Activated naive CD8-positive, alpha-beta T cell treated with anti-CD3 and anti-CD28 coated beads for 36 hours (primary cell): ENCODE data around the gene ABCA13. TPM values are rescaled to one million over a fixed set of nuclear protein-coding genes. Genes with fewer than 3 reads are reported as not detected.

Experiments
- DNase-seq: peaks from one replicate; pipeline ENCODE4 v3.0.0; 2021
- H3K27ac Mint-ChIP-seq: one replicate; pipeline ENCODE4 v1.8.0; 2022; ENCODE audit warnings: mild to moderate bottlenecking, moderate library complexity, mixed read lengths
- H3K27me3 Mint-ChIP-seq: one replicate; pipeline ENCODE4 v1.8.0; 2022; ENCODE audit warnings: mild to moderate bottlenecking, mixed read lengths
- H3K36me3 Mint-ChIP-seq: one replicate; pipeline ENCODE4 v1.8.0; 2021; ENCODE audit warnings: mild to moderate bottlenecking, mixed read lengths
- H3K4me1 Mint-ChIP-seq: one replicate; pipeline ENCODE4 v1.8.0; 2021; ENCODE audit warnings: mixed read lengths
- H3K4me3 Mint-ChIP-seq: one replicate; pipeline ENCODE4 v1.8.0; 2022; ENCODE audit warnings: mild to moderate bottlenecking, moderate library complexity, mixed read lengths
- H3K9me3 Mint-ChIP-seq: one replicate; pipeline ENCODE4 v1.8.0; 2022; ENCODE audit warnings: mixed read lengths
- total RNA-seq, 2 experiments: library from RNA; stranded (reverse); gene quantifications; one replicate each; pipeline ENCODE4 v1.2.3, GENCODE V29; 2021

Gene ABCA13
- total RNA-seq, 2 experiments from 2014 or later, result 0.04 TPM

DNA sequence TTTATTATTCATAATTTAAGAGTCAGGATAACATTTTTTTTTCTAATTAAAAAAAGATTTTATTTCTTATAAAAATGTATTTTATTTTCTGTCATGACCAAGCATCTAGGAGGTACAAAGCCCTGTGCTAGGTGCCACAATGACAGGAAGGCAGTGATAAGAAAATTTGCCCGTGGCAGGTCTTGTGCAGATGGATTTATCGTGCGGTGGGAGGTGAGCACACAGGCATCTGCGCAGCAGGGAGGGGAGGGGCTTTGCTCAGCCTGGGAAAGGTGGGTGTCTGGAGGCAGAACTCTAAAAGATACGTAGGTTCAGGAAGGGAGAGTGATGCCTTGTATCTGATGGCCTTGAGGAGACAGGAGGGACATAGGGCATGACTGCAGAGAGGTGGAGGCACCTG, 115.6 kb downstream of the ABCA13 start:
- Mint-ChIP-seq H3K27me3 (peaks cover 11% of the 10 kb centered on the region), H3K36me3 (no peaks in the 10 kb centered on the region), H3K27ac (no peak overlapping the region), H3K9me3 (no peaks in the 10 kb centered on the region), H3K4me1 (no peaks in the 10 kb centered on the region), H3K4me3 (no peak overlapping the region)
- DNase-seq, result no peak

DNA sequence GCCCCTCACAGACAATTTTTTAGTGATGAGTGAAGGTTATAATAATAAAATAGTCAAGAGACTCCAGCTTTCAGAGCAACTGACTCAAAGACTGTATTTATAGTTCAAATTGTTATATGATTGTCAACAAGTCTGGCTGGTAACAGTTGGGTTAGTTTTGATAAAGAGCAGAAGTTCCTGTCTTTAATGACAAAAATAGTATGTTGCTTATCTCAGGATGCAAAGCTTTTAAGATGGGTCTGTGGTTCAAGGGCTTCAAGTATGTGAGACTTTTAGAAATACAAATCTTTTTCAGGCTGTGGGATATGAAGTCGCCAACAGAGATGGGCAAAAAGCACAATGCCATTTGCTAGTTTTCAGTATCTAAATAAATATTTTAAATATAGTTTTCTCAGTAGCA, 118.4 kb downstream of the ABCA13 start:
- Mint-ChIP-seq H3K4me3 (no peak overlapping the region), H3K36me3 (no peaks in the 10 kb centered on the region), H3K4me1 (no peaks in the 10 kb centered on the region), H3K27ac (no peak overlapping the region), H3K27me3 (peaks cover 11% of the 10 kb centered on the region), H3K9me3 (no peaks in the 10 kb centered on the region)
- no peak for DNase-seq

DNA sequence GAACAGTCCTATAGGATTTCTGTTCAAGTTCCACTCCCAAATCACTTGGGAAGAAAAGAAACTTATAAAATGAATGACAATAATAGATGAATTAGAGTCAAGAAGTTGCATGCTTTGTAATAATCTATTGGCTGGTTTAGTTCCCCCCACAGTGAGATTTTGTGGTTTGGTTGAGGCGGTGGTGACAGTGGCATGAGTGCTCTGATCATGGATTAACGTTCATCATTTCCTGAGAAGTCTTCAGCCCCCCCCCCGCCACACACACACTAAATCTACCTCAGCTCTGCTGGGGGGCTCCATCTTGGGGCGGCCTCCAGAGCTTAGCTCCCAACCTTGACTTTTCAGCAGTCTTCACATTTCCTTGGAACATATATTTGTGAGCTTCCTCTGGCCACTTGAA, 121.7 kb downstream of the ABCA13 start:
- H3K27ac Mint-ChIP-seq, result no peak overlapping the region
- no peaks in the 10 kb centered on the region for H3K27me3 Mint-ChIP-seq
- H3K4me1 Mint-ChIP-seq, result no peaks in the 10 kb centered on the region
- H3K36me3 Mint-ChIP-seq, result no peaks in the 10 kb centered on the region
- DNase-seq, result no peak
- H3K9me3 Mint-ChIP-seq, result no peaks in the 10 kb centered on the region
- no peak overlapping the region for H3K4me3 Mint-ChIP-seq

DNA sequence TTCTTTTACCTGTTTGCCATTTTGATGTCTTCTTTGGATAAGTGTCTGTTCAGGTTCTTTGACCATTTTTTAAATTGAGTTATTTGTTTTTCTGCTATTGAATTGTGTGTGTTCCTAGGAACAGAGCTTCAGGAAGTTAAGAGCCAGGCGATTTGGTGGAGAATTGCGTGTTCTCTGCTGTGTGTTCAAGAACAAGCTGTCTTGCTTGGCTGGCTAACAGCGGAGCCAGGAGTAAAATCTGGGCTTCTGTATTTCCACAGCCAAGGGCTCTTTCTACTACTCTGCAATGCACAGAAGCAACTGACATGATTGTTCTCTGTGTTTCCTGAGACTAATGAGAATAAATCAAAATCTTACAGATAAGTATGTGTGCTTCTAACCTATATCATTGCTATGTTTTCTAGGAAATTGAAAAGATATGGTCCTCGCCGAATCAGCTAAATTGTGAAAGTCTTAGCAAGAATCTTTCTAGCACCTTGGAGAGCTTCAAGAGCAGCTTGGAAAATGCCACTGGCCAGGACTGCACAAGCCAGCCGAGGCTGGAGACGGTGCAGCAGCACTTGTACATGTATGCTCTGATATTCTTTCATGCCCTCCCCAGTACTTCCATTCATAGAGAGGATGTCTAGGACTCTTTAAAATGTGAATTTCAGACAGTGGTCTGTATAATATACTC, 124.2 kb downstream of the ABCA13 start:
- Mint-ChIP-seq H3K36me3 (no peaks in the 10 kb centered on the region), H3K9me3 (no peaks in the 10 kb centered on the region), H3K27me3 (no peaks in the 10 kb centered on the region), H3K27ac (no peak overlapping the region), H3K4me1 (peaks cover 4% of the 10 kb centered on the region), H3K4me3 (no peak overlapping the region)
- no peak for DNase-seq

DNA sequence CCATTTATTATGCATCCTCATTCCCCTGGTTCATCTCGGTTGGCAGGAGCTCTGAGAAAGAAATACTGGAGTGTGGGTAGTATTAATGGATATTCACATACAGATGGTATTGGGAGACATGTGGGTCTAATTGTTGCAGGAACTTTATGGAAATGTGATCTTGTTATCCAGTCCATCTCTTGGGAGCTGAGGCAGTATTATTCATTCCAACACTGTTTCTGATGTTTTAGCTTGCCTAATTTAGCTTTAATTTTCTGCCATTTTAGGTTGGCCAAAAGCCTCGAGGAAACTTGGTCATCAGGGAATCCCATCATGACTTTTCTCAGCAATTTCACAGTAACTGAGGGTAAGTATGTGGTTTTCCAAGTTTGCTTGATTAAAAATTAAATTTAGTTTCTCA, 125.7 kb downstream of the ABCA13 start:
- no peak overlapping the region for H3K4me3 Mint-ChIP-seq
- DNase-seq, result no peak
- H3K27ac Mint-ChIP-seq, result no peak overlapping the region
- no peaks in the 10 kb centered on the region for H3K36me3 Mint-ChIP-seq
- H3K27me3 Mint-ChIP-seq, result no peaks in the 10 kb centered on the region
- H3K9me3 Mint-ChIP-seq, result no peaks in the 10 kb centered on the region
- peaks cover 4% of the 10 kb centered on the region for H3K4me1 Mint-ChIP-seq

DNA sequence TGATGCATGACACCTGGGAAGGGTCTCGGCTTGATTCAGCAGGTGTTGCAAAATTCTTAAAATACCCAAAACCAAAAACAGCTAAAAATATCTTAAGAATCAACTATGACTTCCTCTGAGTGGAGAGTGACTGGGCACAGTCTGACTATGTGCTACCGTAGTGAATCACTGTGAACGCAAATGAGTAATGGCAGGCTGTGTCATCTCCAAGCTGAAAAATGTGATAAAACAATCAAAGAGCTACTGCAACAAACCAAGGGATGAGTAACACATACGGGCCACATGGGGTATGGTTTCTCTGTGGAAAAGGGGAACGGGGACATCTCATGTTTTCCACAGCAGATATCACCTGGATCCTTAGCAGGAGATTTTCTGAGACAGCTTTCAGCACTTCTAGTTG, 127.5 kb downstream of the ABCA13 start:
- no peak overlapping the region for H3K27ac Mint-ChIP-seq
- no peaks in the 10 kb centered on the region for H3K36me3 Mint-ChIP-seq
- no peaks in the 10 kb centered on the region for H3K27me3 Mint-ChIP-seq
- DNase-seq, result no peak
- peaks cover 4% of the 10 kb centered on the region for H3K4me1 Mint-ChIP-seq
- H3K4me3 Mint-ChIP-seq, result no peak overlapping the region
- peaks cover 1% of the 10 kb centered on the region for H3K9me3 Mint-ChIP-seq

DNA sequence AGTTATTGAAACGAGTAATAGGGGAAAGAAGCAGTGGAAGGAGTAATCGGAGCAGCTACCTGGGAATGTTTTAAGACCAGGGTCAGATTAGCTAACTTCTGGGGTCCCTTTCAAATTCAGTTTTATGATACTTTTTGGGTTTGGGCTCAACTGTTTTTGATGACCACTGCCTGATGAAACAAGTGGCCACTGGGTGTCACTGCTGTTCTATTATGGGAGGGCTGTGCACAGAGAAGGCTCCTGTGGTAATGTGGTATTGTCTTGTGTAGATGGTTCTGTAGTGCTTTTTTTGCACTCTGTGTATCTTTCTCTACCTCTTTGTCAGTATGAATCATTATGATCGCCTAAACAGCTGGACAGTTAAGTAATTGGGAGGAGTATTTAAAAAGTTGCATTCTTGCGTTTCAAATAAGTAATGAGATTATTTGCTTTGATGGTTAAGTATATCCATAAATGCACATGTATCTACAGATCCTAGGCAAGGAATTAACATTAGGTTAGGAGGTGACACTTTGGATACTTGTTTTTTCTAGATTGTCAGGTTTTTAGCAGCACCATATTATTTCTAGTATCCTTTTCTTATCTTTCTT, 128.4 kb downstream of the ABCA13 start:
- peaks cover 4% of the 10 kb centered on the region for H3K4me1 Mint-ChIP-seq
- H3K27me3 Mint-ChIP-seq, result no peaks in the 10 kb centered on the region
- H3K9me3 Mint-ChIP-seq, result peaks cover 1% of the 10 kb centered on the region
- no peak overlapping the region for H3K27ac Mint-ChIP-seq
- H3K4me3 Mint-ChIP-seq, result no peak overlapping the region
- H3K36me3 Mint-ChIP-seq, result no peaks in the 10 kb centered on the region
- DNase-seq, result peak; percentile 33

DNA sequence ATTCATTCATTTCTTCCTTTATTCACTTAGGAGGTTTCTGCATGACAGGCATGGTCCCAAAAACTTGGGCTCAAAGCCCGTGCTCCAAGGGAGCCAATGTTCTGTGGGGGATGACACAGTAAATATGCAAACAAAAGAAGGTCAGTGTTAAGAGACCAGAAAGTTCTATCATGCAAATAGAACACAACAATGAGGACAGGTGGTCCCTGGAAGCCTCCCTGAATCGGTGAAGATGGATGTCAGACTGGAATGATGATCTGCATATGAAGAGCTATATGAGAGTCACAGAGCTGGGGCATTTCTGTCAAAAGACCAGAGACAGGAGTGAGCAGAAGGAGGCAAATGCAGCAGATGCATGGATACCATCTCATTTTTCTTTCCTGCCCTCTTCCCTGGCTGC, 129.0 kb downstream of the ABCA13 start:
- peaks cover 4% of the 10 kb centered on the region for H3K4me1 Mint-ChIP-seq
- no peaks in the 10 kb centered on the region for H3K36me3 Mint-ChIP-seq
- H3K27me3 Mint-ChIP-seq, result no peaks in the 10 kb centered on the region
- no peak overlapping the region for H3K4me3 Mint-ChIP-seq
- no peak overlapping the region for H3K27ac Mint-ChIP-seq
- DNase-seq, result no peak
- peaks cover 1% of the 10 kb centered on the region for H3K9me3 Mint-ChIP-seq

DNA sequence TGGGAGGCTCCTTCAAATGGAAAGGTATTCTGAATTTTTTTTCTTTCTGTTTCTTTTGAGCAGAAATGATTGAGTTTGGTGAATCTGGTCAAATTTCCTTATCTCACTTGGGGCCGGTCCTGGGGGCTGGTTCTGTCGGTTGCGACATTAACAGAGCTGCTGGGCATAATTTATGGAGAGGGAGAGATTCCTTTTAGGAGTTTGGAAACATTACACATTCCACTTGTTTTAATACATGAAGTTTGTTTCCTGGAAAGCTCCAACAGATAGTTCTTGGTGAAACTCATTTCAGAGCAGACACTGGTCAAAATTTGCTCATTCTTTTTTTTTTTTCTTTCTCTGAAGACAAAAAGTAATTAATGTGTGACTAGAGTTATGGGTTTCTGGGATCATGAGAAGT, 129.9 kb downstream of the ABCA13 start:
- peaks cover 1% of the 10 kb centered on the region for H3K9me3 Mint-ChIP-seq
- no peaks in the 10 kb centered on the region for H3K27me3 Mint-ChIP-seq
- no peak overlapping the region for H3K27ac Mint-ChIP-seq

DNA sequence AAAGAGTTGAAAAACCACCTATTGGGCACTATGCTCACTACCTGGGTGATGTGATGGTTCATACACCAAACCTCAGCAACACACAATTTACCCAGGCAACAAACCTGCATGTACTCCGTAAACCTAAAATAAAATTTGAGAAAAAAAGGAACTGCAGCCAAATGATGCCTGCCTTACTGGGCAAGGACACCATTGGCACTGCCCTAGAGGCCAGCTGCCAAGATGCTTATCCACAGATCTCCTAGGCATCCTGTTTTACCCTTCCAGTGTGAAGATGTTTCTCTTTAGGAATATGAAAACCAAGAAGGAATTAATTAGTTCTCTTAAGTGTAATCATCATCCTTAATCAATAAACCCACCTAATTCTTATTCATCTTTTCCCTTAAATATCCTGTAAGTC, 133.4 kb downstream of the ABCA13 start:
- no peaks in the 10 kb centered on the region for H3K27me3 Mint-ChIP-seq
- H3K36me3 Mint-ChIP-seq, result no peaks in the 10 kb centered on the region
- H3K9me3 Mint-ChIP-seq, result peaks cover 1% of the 10 kb centered on the region
- H3K4me3 Mint-ChIP-seq, result no peak overlapping the region
- no peak for DNase-seq
- no peak overlapping the region for H3K27ac Mint-ChIP-seq
- no peaks in the 10 kb centered on the region for H3K4me1 Mint-ChIP-seq

More for the DNA sequence above, 129.9 kb downstream of the ABCA13 start:
- H3K4me3 Mint-ChIP-seq, result no peak overlapping the region
- DNase-seq, result no peak
- no peaks in the 10 kb centered on the region for H3K36me3 Mint-ChIP-seq
- peaks cover 4% of the 10 kb centered on the region for H3K4me1 Mint-ChIP-seq

DNA sequence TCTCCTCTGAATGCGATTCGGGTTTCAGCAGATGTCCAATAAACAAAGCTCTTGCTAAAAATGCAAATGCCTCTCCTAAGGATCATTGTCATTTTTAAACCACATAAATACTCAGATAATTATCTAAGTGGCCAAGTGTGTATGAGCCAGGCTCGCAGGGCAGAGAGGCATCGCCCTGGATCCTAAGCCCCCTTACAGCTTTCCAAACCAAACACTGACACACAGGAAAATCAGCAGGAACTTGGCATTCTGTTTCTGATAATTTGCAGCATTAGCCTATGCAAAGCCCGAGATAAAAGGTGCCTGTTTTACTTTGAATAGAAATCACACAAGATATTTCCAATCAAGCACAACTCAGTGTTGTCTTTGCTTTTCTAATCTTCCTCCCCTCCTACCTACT, 134.4 kb downstream of the ABCA13 start:
- H3K36me3 Mint-ChIP-seq, result no peaks in the 10 kb centered on the region
- H3K27me3 Mint-ChIP-seq, result no peaks in the 10 kb centered on the region
- no peak overlapping the region for H3K27ac Mint-ChIP-seq
- no peak overlapping the region for H3K4me3 Mint-ChIP-seq
- DNase-seq, result no peak
- H3K9me3 Mint-ChIP-seq, result peaks cover 1% of the 10 kb centered on the region
- no peaks in the 10 kb centered on the region for H3K4me1 Mint-ChIP-seq

DNA sequence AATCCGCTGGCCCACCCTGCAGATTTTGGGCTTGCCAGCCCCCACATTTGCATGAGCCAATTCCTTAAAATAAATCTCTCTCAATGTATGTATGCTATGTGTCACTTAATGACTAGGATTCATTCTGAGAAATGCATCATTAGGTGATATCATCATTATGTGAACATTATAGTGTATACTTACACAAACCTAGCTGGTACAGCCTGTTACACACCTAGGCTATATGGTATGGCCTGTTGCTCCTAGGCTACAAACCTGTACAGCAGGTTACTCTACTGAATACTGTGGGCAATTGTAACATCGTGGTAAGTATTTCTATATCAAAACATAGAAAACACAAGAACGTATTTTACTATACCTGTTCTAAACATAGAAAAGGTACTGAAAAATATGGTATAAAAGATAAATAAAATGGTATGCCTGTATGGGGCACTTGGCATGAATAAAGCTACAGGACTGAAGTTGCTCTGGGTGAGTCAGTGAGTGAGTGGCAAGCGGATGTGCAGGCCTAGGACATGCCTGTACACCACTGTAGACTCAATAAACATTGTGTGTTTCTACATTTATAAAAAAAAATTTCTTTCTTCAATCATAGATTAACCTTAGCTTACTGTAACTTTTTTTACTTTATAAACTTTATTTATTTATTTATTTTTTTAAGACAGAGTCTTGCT, 135.9 kb downstream of the ABCA13 start:
- no peaks in the 10 kb centered on the region for H3K36me3 Mint-ChIP-seq
- H3K4me1 Mint-ChIP-seq, result no peaks in the 10 kb centered on the region
- no peak overlapping the region for H3K4me3 Mint-ChIP-seq
- no peak for DNase-seq
- H3K27me3 Mint-ChIP-seq, result no peaks in the 10 kb centered on the region
- peaks cover 1% of the 10 kb centered on the region for H3K9me3 Mint-ChIP-seq
- H3K27ac Mint-ChIP-seq, result no peak overlapping the region

DNA sequence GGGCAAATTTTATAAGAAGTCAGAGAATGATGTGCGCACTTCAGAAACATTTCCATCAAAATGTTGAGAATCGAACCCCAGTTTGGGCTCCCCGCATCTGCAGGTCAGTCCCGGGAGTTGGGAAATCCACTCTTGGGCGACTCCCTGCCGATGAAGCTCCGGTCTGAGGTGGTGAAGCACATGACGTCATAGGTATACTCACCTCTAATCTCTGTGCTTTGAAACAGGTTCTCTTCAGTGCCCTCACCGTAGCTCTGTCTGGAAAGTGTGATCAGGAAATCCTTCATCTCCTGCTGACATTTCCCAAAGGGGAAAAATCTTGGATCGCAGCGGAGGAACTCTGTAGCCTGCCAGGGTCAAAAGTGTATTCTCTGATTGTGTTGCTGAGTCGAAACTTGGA, 138.5 kb downstream of the ABCA13 start:
- no peak overlapping the region for H3K27ac Mint-ChIP-seq
- no peaks in the 10 kb centered on the region for H3K9me3 Mint-ChIP-seq
- H3K36me3 Mint-ChIP-seq, result no peaks in the 10 kb centered on the region
- H3K4me3 Mint-ChIP-seq, result no peak overlapping the region
- no peak for DNase-seq
- no peaks in the 10 kb centered on the region for H3K27me3 Mint-ChIP-seq
- no peaks in the 10 kb centered on the region for H3K4me1 Mint-ChIP-seq

DNA sequence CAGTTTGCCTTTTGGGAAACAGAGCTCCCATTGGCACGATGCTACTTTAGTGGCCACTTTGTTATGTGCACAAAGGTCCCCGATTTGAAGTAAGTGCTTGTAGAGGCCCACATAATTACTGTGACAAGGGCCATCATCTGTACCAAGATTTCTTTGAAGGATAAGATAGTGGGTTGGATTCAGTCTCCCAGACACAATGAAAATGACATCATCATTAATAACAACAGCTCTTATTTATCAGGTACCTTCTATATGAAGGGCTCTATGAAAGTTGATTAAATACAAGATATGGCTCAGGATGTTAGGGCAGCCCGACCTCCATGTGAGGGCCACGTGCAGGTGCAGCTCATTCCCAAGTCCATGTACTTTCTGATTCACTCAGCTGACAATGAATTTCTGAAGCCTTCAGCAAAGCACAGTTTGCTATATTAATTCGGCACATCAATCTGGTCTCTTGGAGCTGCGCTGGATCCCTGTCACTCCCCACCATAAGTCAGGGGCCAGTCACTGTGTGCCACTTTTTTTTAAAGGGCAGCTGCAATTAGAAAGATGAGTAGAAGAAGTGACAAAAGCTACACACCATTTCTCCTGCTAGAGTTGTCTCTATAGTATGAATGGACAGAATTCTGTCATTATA, 140.3 kb downstream of the ABCA13 start:
- H3K9me3 Mint-ChIP-seq, result no peaks in the 10 kb centered on the region
- DNase-seq, result no peak
- H3K4me1 Mint-ChIP-seq, result no peaks in the 10 kb centered on the region
- no peaks in the 10 kb centered on the region for H3K36me3 Mint-ChIP-seq
- no peaks in the 10 kb centered on the region for H3K27me3 Mint-ChIP-seq
- H3K27ac Mint-ChIP-seq, result no peak overlapping the region
- no peak overlapping the region for H3K4me3 Mint-ChIP-seq

DNA sequence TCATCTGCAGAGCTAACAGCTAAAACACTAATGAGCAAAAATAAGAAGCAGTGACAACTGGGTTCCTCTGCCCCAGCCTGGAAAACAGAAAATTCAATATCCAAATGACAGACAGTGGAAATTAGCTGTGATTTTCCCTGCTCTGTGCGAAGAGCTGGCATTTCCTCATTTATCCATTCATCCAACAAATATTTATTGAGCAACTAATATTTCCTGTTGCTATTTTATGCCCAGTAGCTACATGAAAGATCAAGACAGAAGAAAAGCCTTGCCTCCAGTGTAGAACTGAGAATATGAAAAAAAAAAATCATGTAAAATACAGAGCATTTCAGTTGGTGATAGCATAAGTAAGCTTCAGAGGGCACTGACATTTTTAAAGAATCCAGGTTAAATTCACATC, 140.9 kb downstream of the ABCA13 start:
- Mint-ChIP-seq H3K36me3 (no peaks in the 10 kb centered on the region), H3K27me3 (no peaks in the 10 kb centered on the region), H3K4me1 (no peaks in the 10 kb centered on the region), H3K4me3 (no peak overlapping the region), H3K27ac (no peak overlapping the region), H3K9me3 (no peaks in the 10 kb centered on the region)
- DNase-seq, result no peak
